Common myeloid progenitor, CD34-positive (primary cell): ENCODE measurements around the gene PCNX3.
A peak's percentile ranks its signal among the peaks of the same experiment; 100 is the strongest.

Experiments
- CTCF ChIA-PET: fragments of 350-600 bp; sonication (Branson Sonifier 250); formaldehyde crosslinking; loops from one replicate; lab custom pipeline; 2021; ENCODE audit warnings: antibody characterized with exemption; lab: Charles Lee
- POLR2A ChIA-PET: fragments of 350-600 bp; sonication (Branson Sonifier 250); formaldehyde crosslinking; loops from one replicate; lab custom pipeline; 2021; ENCODE audit warnings: antibody characterized with exemption; lab: Charles Lee
- DNase-seq, 3 donors: peaks; one replicate each; pipeline versions ENCODE4 v3.0.0 to v3.0.0-alpha.2; 2013
- H3K27ac ChIP-seq, 2 experiments: 1 replicate in 1 of 2; 2 replicates in 1 of 2; pipeline ENCODE4 v1.7.0; 2013; ENCODE audit warnings: inconsistent platforms in 2 of 2, low read length in 2 of 2, mild to moderate bottlenecking in 2 of 2, low read depth in 1 of 2, moderate library complexity in 1 of 2; ENCODE audit not compliant: severe bottlenecking in 2 of 2, insufficient read depth in 1 of 2, poor library complexity in 1 of 2
- H3K27me3 ChIP-seq, 5 experiments: replicated peaks in 2 of 5; 1 replicate in 3 of 5; 2 replicates in 2 of 5; pipeline versions ENCODE4 v1.6.1 to v1.7.0; 2013; ENCODE audit warnings: low read length in 4 of 5, mild to moderate bottlenecking in 2 of 5, moderate library complexity in 2 of 5, inconsistent platforms in 1 of 5; ENCODE audit not compliant: insufficient read depth in 5 of 5, control insufficient read depth in 4 of 5
- H3K36me3 ChIP-seq, 4 experiments: 1 replicate in 2 of 4; 2 replicates in 2 of 4; pipeline versions ENCODE4 v1.6.1 to v1.7.0; 2013; ENCODE audit warnings: low read length in 3 of 4, control low read depth in 1 of 4, mild to moderate bottlenecking in 1 of 4; ENCODE audit not compliant: control insufficient read depth in 4 of 4, insufficient read depth in 4 of 4
- H3K4me1 ChIP-seq, 4 experiments: 1 replicate in 3 of 4; 2 replicates in 1 of 4; pipeline versions ENCODE4 v1.6.1 to v1.7.1; 2013; ENCODE audit warnings: low read length in 3 of 4, mild to moderate bottlenecking in 3 of 4, control low read depth in 1 of 4, inconsistent platforms in 1 of 4, moderate library complexity in 1 of 4; ENCODE audit not compliant: control insufficient read depth in 4 of 4, insufficient read depth in 4 of 4; ENCODE audit errors: control extremely low read depth in 1 of 4
- H3K4me3 ChIP-seq, 7 experiments: 1 replicate in 4 of 7; 2 replicates in 3 of 7; pipeline versions ENCODE4 v1.5.1 to v1.7.0; 2013; ENCODE audit warnings: mild to moderate bottlenecking in 7 of 7, low read length in 6 of 7, moderate library complexity in 6 of 7, inconsistent platforms in 2 of 7, low read depth in 2 of 7, control low read depth in 1 of 7; ENCODE audit not compliant: insufficient read depth in 4 of 7, control insufficient read depth in 1 of 7; ENCODE audit errors: extremely low read depth in 1 of 7
- H3K9me3 ChIP-seq, 5 experiments: 1 replicate in 4 of 5; 2 replicates in 1 of 5; pipeline versions ENCODE4 v1.6.1 to v1.7.1; 2013; ENCODE audit warnings: low read length in 4 of 5, mild to moderate bottlenecking in 2 of 5, inconsistent platforms in 1 of 5, low read depth in 1 of 5, moderate library complexity in 1 of 5; ENCODE audit not compliant: control insufficient read depth in 4 of 5, insufficient read depth in 2 of 5; ENCODE audit errors: control extremely low read depth in 1 of 5
- WGBS: methylation state at CpG from one replicate; pipeline ENCODE4 v1.1.5; 2013; ENCODE audit not compliant: insufficient coverage; 5-methylcytosine and 5-hydroxymethylcytosine counted together

Gene PCNX3

GRCh38 chr11:65640483-65641296 lies 25.1 kb downstream of the PCNX3 start:
- Histone ChIP-seq H3K27ac (peak overlapping the region; percentile 68 to 84), H3K4me1 (peaks cover 5 to 70% (median 63%) of the 10 kb centered on the region in 4 experiments), H3K36me3 (peaks cover 0 to 47% (median 30%) of the 10 kb centered on the region in 4 experiments), H3K27me3 (no peaks in the 10 kb centered on the region), H3K4me3 (peak overlapping the region; percentile 27 to 78 (median 62)), H3K9me3 (no peaks in the 10 kb centered on the region)
- CTCF ChIA-PET: interaction anchor here (0.9 to 6.5 kb wide), 6 partner anchors 11 to 240 kb away, joined by 3 to 56 read pairs (median 12); partner anchors contain the start of gene MAP3K11
- POLR2A ChIA-PET: interaction anchor here (0.8 to 3.8 kb wide), 5 partner anchors 10 to 22 kb away, joined by 3 to 43 read pairs (median 6); partner anchors contain the start of gene RELA
- DNase-seq: peak; percentile 82 to 98 (median 97)
- 1% methylated on average over 35 of the region's 35 CpGs for WGBS

- peak overlapping the region; percentile 62 to 68 for H3K27ac ChIP-seq
- H3K27me3 ChIP-seq: no peaks in the 10 kb centered on the region
- peak overlapping the region; percentile 27 to 78 (median 62) for H3K4me3 ChIP-seq
- 29% methylated on average over 14 of the region's 16 CpGs for WGBS
- ChIA-PET CTCF (interaction anchor here (0.6 to 6.5 kb wide), 11 partner anchors 8 to 248 kb away, joined by 3 to 56 read pairs (median 4); partner anchors contain the start of gene RELA), POLR2A (interaction anchor here (1.6 to 3.8 kb wide), 3 partner anchors 11 to 22 kb away, joined by 4 to 43 read pairs (median 7); partner anchors contain the start of gene RELA)
- peak in 1 of 3 donors; percentile 26 for DNase-seq
- no peaks in the 10 kb centered on the region for H3K9me3 ChIP-seq
- peaks cover 0 to 47% (median 31%) of the 10 kb centered on the region in 4 experiments for H3K36me3 ChIP-seq
- peaks cover 5 to 68% (median 63%) of the 10 kb centered on the region in 4 experiments for H3K4me1 ChIP-seq
These were observed 25.9 kb downstream of the PCNX3 start for GRCh38 chr11:65641297-65642013.

GRCh38 chr11:65642014-65642671 lies 26.6 kb downstream of the PCNX3 start:
- Histone ChIP-seq H3K27me3 (no peaks in the 10 kb centered on the region), H3K27ac (peak overlapping the region in 1 of 2 experiments; percentile 62), H3K36me3 (peaks cover 0 to 46% (median 32%) of the 10 kb centered on the region in 4 experiments), H3K4me1 (peaks cover 5 to 64% (median 59%) of the 10 kb centered on the region in 4 experiments), H3K9me3 (no peaks in the 10 kb centered on the region), H3K4me3 (peak overlapping the region; percentile 27 to 78 (median 62))
- peak in 1 of 3 donors; percentile 23 for DNase-seq
- CTCF ChIA-PET: interaction anchor here (0.7 to 6.5 kb wide), 8 partner anchors 9 to 247 kb away, joined by 3 to 54 read pairs (median 5); no protein-coding TSS in a partner anchor
- POLR2A ChIA-PET: interaction anchor here (0.9 to 3.8 kb wide), 3 partner anchors 10 to 21 kb away, joined by 3 to 43 read pairs (median 4); partner anchors contain the start of gene RELA
- 49% methylated on average over 40 of the region's 49 CpGs for WGBS

- Histone ChIP-seq H3K27ac (no peak overlapping the region), H3K4me1 (peaks cover 5 to 48% (median 43%) of the 10 kb centered on the region in 4 experiments), H3K9me3 (no peaks in the 10 kb centered on the region), H3K27me3 (no peaks in the 10 kb centered on the region), H3K36me3 (peaks cover 0 to 63% (median 39%) of the 10 kb centered on the region in 4 experiments), H3K4me3 (no peak overlapping the region)
- WGBS: 87% methylated on average over 5 of the region's 6 CpGs
- CTCF ChIA-PET: interaction anchor here (1.5 to 2.5 kb wide), 2 partner anchors 10 to 18 kb away, joined by 3 to 15 read pairs; no protein-coding TSS in a partner anchor
- POLR2A ChIA-PET: no interaction called here
- DNase-seq: no peak
These were observed 28.4 kb downstream of the PCNX3 start for GRCh38 chr11:65643971-65644370.

DNA sequence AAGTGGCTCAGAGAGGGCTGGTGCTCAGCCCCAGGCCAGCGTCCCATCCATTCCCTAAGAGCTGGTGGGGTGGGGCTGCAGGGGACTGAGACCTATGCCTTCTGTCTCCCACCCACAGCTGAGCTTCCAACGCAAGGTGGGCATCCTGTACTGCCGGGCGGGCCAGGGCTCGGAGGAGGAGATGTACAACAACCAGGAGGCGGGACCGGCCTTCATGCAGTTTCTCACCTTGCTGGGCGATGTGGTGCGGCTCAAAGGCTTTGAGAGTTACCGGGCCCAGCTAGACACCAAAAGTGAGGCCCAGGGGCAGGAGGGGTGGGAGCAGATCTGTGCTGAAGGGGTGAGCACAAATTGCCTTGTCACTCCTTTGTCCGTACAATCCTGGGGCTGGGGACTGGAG lies 29.3 kb downstream of the PCNX3 start:
- POLR2A ChIA-PET: no interaction called here
- Histone ChIP-seq H3K4me1 (peaks cover 2 to 41% (median 37%) of the 10 kb centered on the region in 4 experiments), H3K9me3 (no peaks in the 10 kb centered on the region), H3K27me3 (no peaks in the 10 kb centered on the region), H3K36me3 (peaks cover 0 to 71% (median 47%) of the 10 kb centered on the region in 4 experiments), H3K4me3 (no peak overlapping the region), H3K27ac (peak overlapping the region in 1 of 2 experiments; percentile 5)
- 92% methylated on average over 9 of the region's 11 CpGs for WGBS
- CTCF ChIA-PET: interaction anchor here (1.0 to 1.5 kb wide), 3 partner anchors 11 to 24 kb away, joined by 3 read pairs; no protein-coding TSS in a partner anchor
- no peak for DNase-seq

DNA sequence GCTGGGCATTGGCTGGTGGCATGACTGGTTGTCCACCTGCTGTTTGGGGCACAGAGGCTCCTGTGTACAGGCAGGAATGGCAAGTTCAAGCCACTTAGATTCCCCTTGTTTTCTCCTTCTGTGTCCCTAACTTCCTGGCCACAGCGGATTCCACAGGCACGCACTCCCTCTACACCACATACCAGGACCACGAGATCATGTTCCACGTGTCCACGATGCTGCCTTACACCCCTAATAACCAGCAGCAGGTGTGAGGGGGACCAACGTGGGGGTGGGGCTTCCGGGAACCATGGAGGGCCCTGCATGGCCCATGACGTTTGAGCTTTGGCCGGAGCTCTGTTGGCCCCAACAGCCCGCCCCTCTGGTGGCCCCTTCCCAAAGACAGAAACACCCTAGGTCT lies 30.1 kb downstream of the PCNX3 start:
- peaks cover 0 to 80% (median 55%) of the 10 kb centered on the region in 4 experiments for H3K36me3 ChIP-seq
- DNase-seq: no peak
- WGBS: 94% methylated on average over 9 of the region's 10 CpGs
- no peak overlapping the region for H3K27ac ChIP-seq
- POLR2A ChIA-PET: no interaction called here
- no peaks in the 10 kb centered on the region for H3K27me3 ChIP-seq
- H3K4me3 ChIP-seq: no peak overlapping the region
- no peaks in the 10 kb centered on the region for H3K9me3 ChIP-seq
- H3K4me1 ChIP-seq: peaks cover 0 to 38% (median 29%) of the 10 kb centered on the region in 4 experiments
- CTCF ChIA-PET: interaction anchor here (1.0 kb wide), 1 partner anchor 18 kb away, joined by 3 read pairs; no protein-coding TSS in a partner anchor
